H1 (cell line): Measurements from ENCODE around the gene PCDHGB1. TPM values are rescaled to one million over a fixed set of nuclear protein-coding genes. Genes with fewer than 3 reads are reported as not detected.
"Not testable (repeated sequence)": the region's sequence is repeated elsewhere in the genome, so short reads cannot be mapped to it uniquely, and the experiment has no call there.

Experiments
- CTCF ChIA-PET: fragments of 300-600 bp; sonication (Branson Sonifier 250); formaldehyde crosslinking; loops from one replicate; lab custom pipeline; 2021; ENCODE audit not compliant: partially characterized antibody; lab: Charles Lee
- POLR2A ChIA-PET: fragments of 300-600 bp; sonication (Branson Sonifier 250); formaldehyde crosslinking; loops from one replicate; lab custom pipeline; 2021; ENCODE audit warnings: inconsistent platforms; ENCODE audit not compliant: partially characterized antibody; lab: Charles Lee
- DNase-seq, 2 experiments: peaks; one replicate each; pipeline versions ENCODE4 v3.0.0 to v3.0.0-alpha.2; 2010 to 2022; ENCODE audit warnings: low spot score in 2 of 2, low read depth in 1 of 2, mixed read lengths in 1 of 2
- FAIRE-seq: peaks from 2 replicates; lab custom pipeline; 2011; peaks lifted over from hg19 to GRCh38; lab: Jason Lieb, UNC
- H2AFZ ChIP-seq: 2 replicates; pipeline ENCODE4 v1.8.1; 2012; ENCODE audit warnings: low read length, inconsistent platforms
- H2AK5ac ChIP-seq: 2 replicates; pipeline ENCODE4 v1.6.1; 2013; ENCODE audit warnings: low read depth, low read length
- H2BK120ac ChIP-seq: replicated peaks from 2 replicates; pipeline ENCODE3; 2013; ENCODE audit warnings: low read depth, low read length, inconsistent platforms
- H2BK12ac ChIP-seq: 2 replicates; pipeline ENCODE4 v1.6.1; 2013; ENCODE audit warnings: low read depth, low read length
- H2BK15ac ChIP-seq: 2 replicates; pipeline ENCODE4 v1.6.1; 2013; ENCODE audit warnings: low read length
- H2BK20ac ChIP-seq: 2 replicates; pipeline ENCODE4 v1.6.1; 2013; ENCODE audit warnings: low read length
- H2BK5ac ChIP-seq: 2 replicates; pipeline ENCODE4 v1.6.1; 2013; ENCODE audit warnings: low read depth, low read length
- H3K14ac ChIP-seq: 2 replicates; pipeline ENCODE4 v1.6.1; 2013; ENCODE audit warnings: inconsistent platforms; ENCODE audit not compliant: insufficient read length
- H3K18ac ChIP-seq: 2 replicates; pipeline ENCODE4 v1.6.1; 2013; ENCODE audit warnings: low read length; ENCODE audit errors: extremely low read depth
- H3K23ac ChIP-seq: 2 replicates; pipeline ENCODE4 v1.6.1; 2013; ENCODE audit warnings: inconsistent platforms; ENCODE audit not compliant: insufficient read length
- H3K23me2 ChIP-seq: 2 replicates; pipeline ENCODE4 v1.6.1; 2013; ENCODE audit warnings: low read depth, low read length
- H3K27ac ChIP-seq: 2 replicates; pipeline ENCODE4 v1.6.1; 2011; ENCODE audit warnings: low read depth, low read length, inconsistent platforms
- H3K27me3 ChIP-seq, 4 experiments: replicated peaks in 1 of 4; 1 replicate in 1 of 4; 2 replicates in 3 of 4; pipeline versions ENCODE4 v1.6.1 to v1.8.1; 2011 to 2013; ENCODE audit warnings: low read length in 3 of 4, mild to moderate bottlenecking in 3 of 4, inconsistent platforms in 2 of 4, mixed read lengths in 2 of 4, moderate library complexity in 1 of 4; ENCODE audit not compliant: control insufficient read depth in 3 of 4, insufficient read depth in 3 of 4; ENCODE audit errors: extremely low read depth in 1 of 4
- H3K36me3 ChIP-seq, 4 experiments: 2 replicates each; pipeline versions ENCODE4 v1.6.1 to v1.8.1; 2011 to 2013; ENCODE audit warnings: mild to moderate bottlenecking in 4 of 4, low read length in 3 of 4, moderate library complexity in 2 of 4, control low read depth in 1 of 4, inconsistent platforms in 1 of 4; ENCODE audit not compliant: insufficient read depth in 4 of 4, control insufficient read depth in 2 of 4
- H3K4ac ChIP-seq: replicated peaks from 2 replicates; pipeline ENCODE3; 2013; ENCODE audit warnings: low read length, low read depth, mixed read lengths, inconsistent platforms; ENCODE audit not compliant: insufficient read length
- H3K4me1 ChIP-seq, 4 experiments: replicated peaks in 1 of 4; 1 replicate in 1 of 4; 2 replicates in 3 of 4; pipeline versions ENCODE4 v1.6.1 to v1.8.1; 2011 to 2013; ENCODE audit warnings: low read length in 3 of 4, inconsistent platforms in 2 of 4, mixed read lengths in 1 of 4; ENCODE audit not compliant: insufficient read depth in 4 of 4, control insufficient read depth in 3 of 4
- H3K4me2 ChIP-seq, 2 experiments: 2 replicates each; pipeline versions ENCODE4 v1.6.1 to v1.8.1; 2011 to 2013; ENCODE audit warnings: low read depth in 2 of 2, low read length in 2 of 2, control low read depth in 1 of 2, inconsistent platforms in 1 of 2, mild to moderate bottlenecking in 1 of 2; ENCODE audit not compliant: insufficient read depth in 1 of 2
- H3K4me3 ChIP-seq, 4 experiments: fragments of 200-600, 300-600 bp in 1 of 4; sonication (generic), shearing (Covaris generic), sonication (Bioruptor Twin) in 1 of 4; 2 replicates each; pipeline versions ENCODE4 v1.5.1 to v1.8.1; 2011 to 2016; ENCODE audit warnings: low read length in 4 of 4, low read depth in 3 of 4, control low read depth in 2 of 4, inconsistent platforms in 2 of 4, mild to moderate bottlenecking in 2 of 4, mixed read lengths in 1 of 4, moderate library complexity in 1 of 4; ENCODE audit not compliant: insufficient read depth in 2 of 4; ENCODE audit errors: extremely low read depth in 1 of 4
- H3K56ac ChIP-seq: replicated peaks from 2 replicates; pipeline ENCODE3; 2013; ENCODE audit warnings: low read depth, mild to moderate bottlenecking, mixed read lengths, low read length, inconsistent platforms; ENCODE audit not compliant: insufficient read length
- H3K79me1 ChIP-seq: 2 replicates; pipeline ENCODE4 v1.6.1; 2013; ENCODE audit warnings: low read depth, low read length, control low read depth
- H3K79me2 ChIP-seq, 2 experiments: 2 replicates each; pipeline versions ENCODE4 v1.6.1 to v1.8.1; 2012 to 2013; ENCODE audit warnings: low read length in 2 of 2, mild to moderate bottlenecking in 2 of 2, inconsistent platforms in 1 of 2; ENCODE audit not compliant: insufficient read depth in 2 of 2, control insufficient read depth in 1 of 2
- H3K9ac ChIP-seq, 4 experiments: replicated peaks in 1 of 4; 1 replicate in 1 of 4; 2 replicates in 3 of 4; pipeline versions ENCODE4 v1.6.1 to v1.8.1; 2011 to 2013; ENCODE audit warnings: low read depth in 3 of 4, low read length in 3 of 4, control low read depth in 2 of 4, mild to moderate bottlenecking in 2 of 4, moderate library complexity in 2 of 4, inconsistent platforms in 1 of 4; ENCODE audit errors: extremely low read depth in 1 of 4
- H3K9me3 ChIP-seq, 2 experiments: 2 replicates each; pipeline versions ENCODE4 v1.6.1 to v1.8.1; 2012 to 2013; ENCODE audit warnings: mild to moderate bottlenecking in 2 of 2, moderate library complexity in 2 of 2, control low read depth in 1 of 2, inconsistent platforms in 1 of 2, low read depth in 1 of 2, low read length in 1 of 2, mixed read lengths in 1 of 2; ENCODE audit not compliant: insufficient read depth in 2 of 2
- H4K20me1 ChIP-seq, 2 experiments: replicated peaks in 1 of 2; 2 replicates each; pipeline versions ENCODE3 to v1.8.1; 2011 to 2013; ENCODE audit warnings: inconsistent platforms in 2 of 2, low read length in 2 of 2, mild to moderate bottlenecking in 1 of 2; ENCODE audit not compliant: insufficient read depth in 2 of 2, control insufficient read depth in 1 of 2
- H4K5ac ChIP-seq: 2 replicates; pipeline ENCODE4 v1.6.1; 2013; ENCODE audit warnings: low read length, low read depth, mixed read lengths, inconsistent platforms; ENCODE audit not compliant: insufficient read length
- H4K8ac ChIP-seq: 2 replicates; pipeline ENCODE4 v1.8.0; 2013; ENCODE audit warnings: mild to moderate bottlenecking, moderate library complexity, low read length, inconsistent platforms; ENCODE audit not compliant: insufficient read depth; ENCODE audit errors: extremely low read depth
- H4K91ac ChIP-seq: replicated peaks from 2 replicates; pipeline ENCODE3; 2013; ENCODE audit warnings: low read length, mixed read lengths, inconsistent platforms; ENCODE audit not compliant: insufficient read length
- WGBS, 2 experiments: shearing (Covaris generic) in 1 of 2; methylation state at CpG; one replicate each; pipeline versions ENCODE4 v1.1.6 to v1.1.7; 2013 to 2015; ENCODE audit warnings: low lambda C conversion rate in 2 of 2, mixed read lengths in 2 of 2, inconsistent platforms in 1 of 2, low coverage in 1 of 2, missing lambda C conversion rate in 1 of 2; ENCODE audit not compliant: insufficient replicate concordance in 2 of 2, insufficient coverage in 1 of 2, insufficient read length in 1 of 2; ENCODE audit errors: extremely low coverage in 1 of 2, missing lambda C conversion rate in 1 of 2; 5-methylcytosine and 5-hydroxymethylcytosine counted together
- polyA plus RNA-seq, 7 experiments: library from polyadenylated mRNA; depleted of rRNA in 3 of 7; stranded (reverse) in 5 of 7; unstranded in 2 of 7; fragments of >200 nt in 5 of 7; fragments of 200-250 nt in 2 of 7; gene quantifications; 1 replicate in 5 of 7; 2 replicates in 1 of 7; 4 replicates in 1 of 7; pipeline versions ENCODE4 v1.2.1 to v1.2.3, GENCODE V29; 2011 to 2013; ENCODE audit warnings: missing spikeins in 2 of 7, mixed read lengths in 2 of 7
- total RNA-seq: library from RNA; stranded (reverse); fragmentation: NEBNext Ultra II Directional; extraction: Animal tissue kit (Norgen Biotek cat#: 25700); gene quantifications from 2 replicates; pipeline ENCODE4 v1.2.1, GENCODE V29; 2021

PCDHGB1 gene
- total and polyA plus RNA-seq, 2 of the 8 experiments (the other 6 are each of a cell fraction or from before 2014, with no cell fraction given), result 1.3 to 2.8 TPM

DNA sequence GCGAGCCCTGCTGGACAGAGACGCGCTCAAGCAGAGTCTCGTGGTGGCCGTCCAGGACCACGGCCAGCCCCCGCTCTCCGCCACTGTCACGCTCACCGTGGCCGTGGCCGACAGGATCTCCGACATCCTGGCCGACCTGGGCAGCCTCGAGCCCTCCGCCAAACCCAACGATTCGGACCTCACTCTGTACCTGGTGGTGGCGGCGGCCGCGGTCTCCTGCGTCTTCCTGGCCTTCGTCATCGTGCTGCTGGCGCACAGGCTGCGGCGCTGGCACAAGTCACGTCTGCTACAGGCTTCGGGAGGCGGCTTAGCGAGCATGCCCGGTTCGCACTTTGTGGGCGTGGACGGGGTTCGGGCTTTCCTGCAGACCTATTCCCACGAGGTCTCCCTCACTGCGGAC is 17.3 kb upstream of the PCDHGB1 start:
- H3K14ac ChIP-seq, H3K4me3 ChIP-seq, H3K4me1 ChIP-seq, H2AK5ac ChIP-seq, H2BK120ac ChIP-seq, H3K79me1 ChIP-seq, H4K91ac ChIP-seq, H3K27me3 ChIP-seq, DNase-seq, H3K79me2 ChIP-seq, H2AFZ ChIP-seq, H4K8ac ChIP-seq, H3K56ac ChIP-seq, H3K36me3 ChIP-seq, H2BK5ac ChIP-seq, H2BK20ac ChIP-seq, H3K4ac ChIP-seq, H3K23ac ChIP-seq, POLR2A ChIA-PET, H3K18ac ChIP-seq, FAIRE-seq, H3K4me2 ChIP-seq, H2BK15ac ChIP-seq, H2BK12ac ChIP-seq, H3K27ac ChIP-seq, H4K20me1 ChIP-seq, H4K5ac ChIP-seq, H3K23me2 ChIP-seq, H3K9ac ChIP-seq: not testable (repeated sequence)
- CTCF ChIA-PET, result interaction anchor here (1.1 to 4.6 kb wide), 3 partner anchors 11 to 18 kb away, joined by 5 to 25 read pairs (median 21); partner anchors contain the start of genes PCDHGA3, PCDHGB1 and TAF7
- peaks cover 20 to 37% of the 10 kb centered on the region in 2 experiments for H3K9me3 ChIP-seq
- WGBS, 2 experiments, result 95% methylated on average over 24 of the region's 39 CpGs; no CpG with 5 or more reads in 1 of the 2 experiments
